ENCODE measurements around the gene HMCN1. TPM values are rescaled to one million over a fixed set of nuclear protein-coding genes. Genes with fewer than 3 reads are reported as not detected.

HMCN1 gene
- total RNA-seq, 6 experiments from 2014 or later = 4.7 to 7.5 (median 5.7) TPM

DNA sequence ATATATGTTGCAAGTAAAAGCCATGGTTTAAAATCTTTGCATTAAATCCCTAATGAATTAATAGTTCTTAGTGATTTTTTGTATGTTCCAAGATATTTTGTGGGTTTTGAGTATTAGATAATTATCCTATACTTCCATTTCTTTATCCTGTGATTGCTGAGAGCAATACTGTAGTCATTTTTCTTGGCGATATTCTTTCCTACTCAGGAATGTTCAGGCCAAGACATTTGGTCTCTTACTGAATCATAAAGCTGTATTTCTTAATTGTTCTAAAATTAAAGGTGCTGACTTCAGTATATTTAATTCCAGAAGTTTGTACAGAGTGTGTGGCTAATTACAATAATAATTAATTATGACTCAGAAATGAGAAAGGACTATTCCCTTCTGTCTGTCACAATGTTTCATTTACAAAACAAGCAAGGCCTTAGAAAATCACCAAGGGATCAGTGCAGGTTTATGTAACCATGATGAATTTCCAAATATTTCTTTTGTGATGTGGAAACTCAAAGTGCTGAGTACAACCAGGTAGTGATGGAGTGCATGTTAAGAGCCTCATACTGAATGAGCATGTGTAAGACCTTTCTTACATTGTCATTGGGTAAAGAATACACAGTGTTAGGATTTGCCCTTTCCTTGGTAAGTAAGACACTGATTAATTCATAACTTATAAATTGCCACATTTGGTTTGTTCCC is 161.2 kb downstream of the HMCN1 start:
- no peak overlapping the region for H3K27ac ChIP-seq

GRCh38 chr1:185896863-185897262 is 162.7 kb downstream of the HMCN1 start:
- DNase-seq = no peak
- intact Hi-C loops (cut with DNase I) = no loop called here
- no peak for TF ChIP-seq POLR2A (IDR thresholded peaks at IDR 0.05)
- TF ChIP-seq, protein P1, sequence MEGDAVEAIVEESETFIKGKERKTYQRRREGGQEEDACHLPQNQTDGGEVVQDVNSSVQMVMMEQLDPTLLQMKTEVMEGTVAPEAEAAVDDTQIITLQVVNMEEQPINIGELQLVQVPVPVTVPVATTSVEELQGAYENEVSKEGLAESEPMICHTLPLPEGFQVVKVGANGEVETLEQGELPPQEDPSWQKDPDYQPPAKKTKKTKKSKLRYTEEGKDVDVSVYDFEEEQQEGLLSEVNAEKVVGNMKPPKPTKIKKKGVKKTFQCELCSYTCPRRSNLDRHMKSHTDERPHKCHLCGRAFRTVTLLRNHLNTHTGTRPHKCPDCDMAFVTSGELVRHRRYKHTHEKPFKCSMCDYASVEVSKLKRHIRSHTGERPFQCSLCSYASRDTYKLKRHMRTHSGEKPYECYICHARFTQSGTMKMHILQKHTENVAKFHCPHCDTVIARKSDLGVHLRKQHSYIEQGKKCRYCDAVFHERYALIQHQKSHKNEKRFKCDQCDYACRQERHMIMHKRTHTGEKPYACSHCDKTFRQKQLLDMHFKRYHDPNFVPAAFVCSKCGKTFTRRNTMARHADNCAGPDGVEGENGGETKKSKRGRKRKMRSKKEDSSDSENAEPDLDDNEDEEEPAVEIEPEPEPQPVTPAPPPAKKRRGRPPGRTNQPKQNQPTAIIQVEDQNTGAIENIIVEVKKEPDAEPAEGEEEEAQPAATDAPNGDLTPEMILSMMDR (IDR thresholded peaks at IDR 0.05) = no peak
- Histone ChIP-seq H3K27ac (no peak overlapping the region), H3K36me3 (no peaks in the 10 kb centered on the region), H3K4me3 (no peak overlapping the region), H3K9me3 (no peaks in the 10 kb centered on the region), H3K27me3 (no peaks in the 10 kb centered on the region), H3K4me1 (no peaks in the 10 kb centered on the region)
- ATAC-seq = no peak

More for the DNA sequence above, 161.2 kb downstream of the HMCN1 start:
- TF ChIP-seq, protein P1 (IDR thresholded peaks at IDR 0.05) = no peak
- no peak for TF ChIP-seq POLR2A (IDR thresholded peaks at IDR 0.05)
- no peaks in the 10 kb centered on the region for H3K4me1 ChIP-seq
- ATAC-seq (no peak), DNase-seq (no peak)
- 95% methylated on average over 1 of the region's 1 CpG for WGBS (ENCODE audit: insufficient coverage, low coverage, low lambda C conversion rate, missing lambda C conversion rate)
- no peaks in the 10 kb centered on the region for H3K36me3 ChIP-seq
- no peaks in the 10 kb centered on the region for H3K27me3 ChIP-seq
- H3K4me3 ChIP-seq = no peak overlapping the region
- intact Hi-C loops (cut with DNase I) = no loop called here
- no peaks in the 10 kb centered on the region for H3K9me3 ChIP-seq

DNA sequence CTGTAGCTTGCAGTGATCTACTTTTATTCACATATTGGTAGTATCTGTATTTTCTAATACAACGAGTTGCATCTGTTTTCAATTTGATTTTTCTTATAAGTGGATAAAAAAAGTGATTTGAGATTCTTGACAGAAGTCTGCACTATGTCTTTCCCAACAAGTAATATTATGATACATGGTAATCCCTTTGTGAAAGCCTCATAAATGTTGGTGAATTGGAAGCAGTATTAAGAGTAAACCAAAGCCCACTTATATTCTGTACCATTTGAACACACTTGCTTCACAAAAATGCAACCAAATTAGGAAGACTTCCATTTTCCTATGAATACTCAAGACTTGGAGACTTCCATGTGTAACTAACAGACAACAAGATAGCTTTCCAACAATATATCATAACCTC is 172.0 kb downstream of the HMCN1 start:
- 52% methylated on average over 1 of the region's 1 CpG for WGBS (ENCODE audit: insufficient coverage, low coverage, low lambda C conversion rate, missing lambda C conversion rate)
- H3K9me3 ChIP-seq = no peaks in the 10 kb centered on the region
- intact Hi-C loops (cut with DNase I) = no loop called here
- DNase-seq (no peak), ATAC-seq (no peak)
- no peak for TF ChIP-seq POLR2A (IDR thresholded peaks at IDR 0.05)
- TF ChIP-seq, protein P1 (IDR thresholded peaks at IDR 0.05) = no peak
- no peak overlapping the region for H3K27ac ChIP-seq
- H3K36me3 ChIP-seq = no peaks in the 10 kb centered on the region
- H3K4me1 ChIP-seq = no peaks in the 10 kb centered on the region
- H3K27me3 ChIP-seq = no peaks in the 10 kb centered on the region
- no peak overlapping the region for H3K4me3 ChIP-seq

DNA sequence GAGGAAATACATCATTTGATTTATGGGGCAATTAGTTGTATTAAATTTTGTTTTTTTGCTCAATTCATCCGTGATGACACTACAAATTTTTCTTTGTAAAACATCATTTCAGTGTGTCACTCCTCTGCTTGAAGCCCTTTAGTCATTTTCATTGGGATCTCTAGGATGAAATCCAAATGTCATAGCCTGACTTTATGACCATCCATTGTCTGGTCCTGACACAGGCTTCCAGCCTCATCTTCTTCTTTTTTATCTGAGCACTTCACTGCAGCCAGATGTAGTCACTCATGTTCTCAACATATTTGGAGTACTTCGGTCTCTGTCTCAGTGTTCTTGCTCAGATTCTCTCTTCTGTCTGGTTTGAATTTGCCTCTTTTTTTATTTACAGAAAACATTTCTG is 173.1 kb downstream of the HMCN1 start:
- Histone ChIP-seq H3K36me3 (no peaks in the 10 kb centered on the region), H3K27me3 (no peaks in the 10 kb centered on the region), H3K4me3 (no peak overlapping the region), H3K27ac (no peak overlapping the region), H3K4me1 (no peaks in the 10 kb centered on the region), H3K9me3 (no peaks in the 10 kb centered on the region)
- TF ChIP-seq, protein P1 (IDR thresholded peaks at IDR 0.05) = no peak
- TF ChIP-seq POLR2A (IDR thresholded peaks at IDR 0.05) = no peak
- no peak for ATAC-seq
- DNase-seq = no peak
- intact Hi-C loops (cut with DNase I) = no loop called here
- 46% methylated on average over 2 of the region's 2 CpGs for WGBS (ENCODE audit: insufficient coverage, low coverage, low lambda C conversion rate, missing lambda C conversion rate)

DNA sequence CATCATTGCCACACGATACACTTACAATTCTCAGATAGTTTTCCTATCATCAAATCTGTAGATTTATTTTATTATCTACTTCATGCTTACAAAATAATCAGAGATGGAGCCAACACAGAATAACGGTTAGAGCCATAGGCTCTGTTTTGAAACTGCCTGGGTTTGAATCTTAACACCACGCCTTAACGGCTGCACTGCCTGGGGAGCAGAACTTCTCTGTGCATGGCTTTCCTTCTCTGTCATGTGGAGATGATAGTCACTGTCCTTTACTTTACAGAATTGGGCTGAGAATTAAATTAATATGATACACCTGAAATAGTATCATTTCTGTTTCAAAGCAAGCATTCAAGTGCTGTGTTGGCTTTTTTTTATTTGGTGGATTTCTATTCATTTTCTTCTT is 177.8 kb downstream of the HMCN1 start:
- intact Hi-C loops (cut with DNase I) = no loop called here
- H3K4me1 ChIP-seq = no peaks in the 10 kb centered on the region

More for the DNA sequence above, 177.8 kb downstream of the HMCN1 start:
- no peak for ATAC-seq
- Histone ChIP-seq H3K9me3 (no peaks in the 10 kb centered on the region), H3K27me3 (no peaks in the 10 kb centered on the region), H3K36me3 (no peaks in the 10 kb centered on the region), H3K4me3 (no peak overlapping the region), H3K27ac (no peak overlapping the region)
- 63% methylated on average over 4 of the region's 4 CpGs for WGBS (ENCODE audit: insufficient coverage, low coverage, low lambda C conversion rate, missing lambda C conversion rate)
- no peak for DNase-seq
- TF ChIP-seq, protein P1 (IDR thresholded peaks at IDR 0.05) = no peak
- no peak for TF ChIP-seq POLR2A (IDR thresholded peaks at IDR 0.05)

All from right lobe of liver (tissue), 6 donors.